LNCaP clone FGC (cell line): ENCODE results near the gene ADGRL3.
"Not testable (repeated sequence)": the region's sequence is repeated elsewhere in the genome, so short reads cannot be mapped to it uniquely, and the experiment has no call there.

Experiments
- DNase-seq: peaks from one replicate; pipeline ENCODE4 v3.0.0-alpha.2; 2011; ENCODE audit warnings: low read depth
- H3K4me3 ChIP-seq: 2 replicates; pipeline ENCODE4 v1.5.1; 2011; ENCODE audit warnings: mild to moderate bottlenecking, low read depth, low read length, control low read depth
- TF ChIP-seq, protein P1 (sequence below): IDR thresholded peaks from 2 replicates; pipeline ENCODE4 v1.5.1; 2012; ENCODE audit warnings: mild to moderate bottlenecking; ENCODE audit not compliant: control insufficient read depth, insufficient read depth; ENCODE audit errors: extremely low read depth

The ADGRL3 gene

DNA sequence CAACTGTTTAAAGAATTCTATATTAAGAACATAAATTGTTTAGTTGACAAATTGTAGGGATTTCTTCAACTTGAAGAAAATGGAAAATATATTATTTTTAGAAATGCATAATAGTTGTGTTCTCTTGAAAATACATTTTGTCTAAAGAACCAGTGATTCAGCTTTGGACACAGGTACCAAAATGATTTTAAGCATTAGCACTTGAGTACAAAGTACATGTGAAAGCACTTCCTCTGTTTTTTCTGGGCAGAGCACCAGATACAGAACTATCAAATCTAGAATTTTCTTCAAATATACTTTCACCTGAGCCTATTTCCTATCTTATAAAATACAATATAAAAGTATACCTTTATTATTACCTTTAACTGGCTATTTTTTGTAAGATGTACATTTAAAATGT is 539.8 kb downstream of the ADGRL3 start:
- TF ChIP-seq, protein P1, sequence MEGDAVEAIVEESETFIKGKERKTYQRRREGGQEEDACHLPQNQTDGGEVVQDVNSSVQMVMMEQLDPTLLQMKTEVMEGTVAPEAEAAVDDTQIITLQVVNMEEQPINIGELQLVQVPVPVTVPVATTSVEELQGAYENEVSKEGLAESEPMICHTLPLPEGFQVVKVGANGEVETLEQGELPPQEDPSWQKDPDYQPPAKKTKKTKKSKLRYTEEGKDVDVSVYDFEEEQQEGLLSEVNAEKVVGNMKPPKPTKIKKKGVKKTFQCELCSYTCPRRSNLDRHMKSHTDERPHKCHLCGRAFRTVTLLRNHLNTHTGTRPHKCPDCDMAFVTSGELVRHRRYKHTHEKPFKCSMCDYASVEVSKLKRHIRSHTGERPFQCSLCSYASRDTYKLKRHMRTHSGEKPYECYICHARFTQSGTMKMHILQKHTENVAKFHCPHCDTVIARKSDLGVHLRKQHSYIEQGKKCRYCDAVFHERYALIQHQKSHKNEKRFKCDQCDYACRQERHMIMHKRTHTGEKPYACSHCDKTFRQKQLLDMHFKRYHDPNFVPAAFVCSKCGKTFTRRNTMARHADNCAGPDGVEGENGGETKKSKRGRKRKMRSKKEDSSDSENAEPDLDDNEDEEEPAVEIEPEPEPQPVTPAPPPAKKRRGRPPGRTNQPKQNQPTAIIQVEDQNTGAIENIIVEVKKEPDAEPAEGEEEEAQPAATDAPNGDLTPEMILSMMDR = no peak
- DNase-seq = no peak
- H3K4me3 ChIP-seq = no peak overlapping the region

GRCh38 chr4:61740886-61741285 is 540.8 kb downstream of the ADGRL3 start:
- DNase-seq = no peak
- no peak overlapping the region for H3K4me3 ChIP-seq
- TF ChIP-seq, protein P1 = no peak

- no peak overlapping the region for H3K4me3 ChIP-seq
- no peak for DNase-seq
- TF ChIP-seq, protein P1 = peak; percentile 67
Observed at GRCh38 chr4:61741327-61742096, 541.4 kb downstream of the ADGRL3 start.

- DNase-seq = no peak
- H3K4me3 ChIP-seq = no peak overlapping the region
- TF ChIP-seq, protein P1 = no peak
Observed at GRCh38 chr4:61750810-61751209, 550.7 kb downstream of the ADGRL3 start.

DNA sequence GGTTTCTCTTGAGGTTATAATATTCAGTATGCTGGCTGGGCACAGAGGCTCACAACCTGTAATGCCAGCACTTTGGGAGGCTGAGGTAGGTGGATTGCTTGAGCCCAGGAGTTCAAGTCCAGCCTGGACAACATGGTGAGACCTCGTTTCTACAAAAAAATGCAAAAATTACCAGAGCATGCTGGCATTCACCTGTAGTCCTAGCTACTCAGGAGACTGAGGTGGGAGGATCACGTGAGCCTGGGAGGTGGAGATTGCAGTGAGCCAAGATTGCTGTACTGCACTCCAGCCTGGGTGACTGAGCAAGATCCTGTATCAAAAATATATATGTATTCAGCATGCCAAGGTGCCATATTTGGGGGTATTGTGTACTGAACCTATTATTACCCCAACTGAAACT is 552.5 kb downstream of the ADGRL3 start:
- H3K4me3 ChIP-seq = no peak overlapping the region
- TF ChIP-seq, protein P1 = no peak
- DNase-seq = no peak

DNA sequence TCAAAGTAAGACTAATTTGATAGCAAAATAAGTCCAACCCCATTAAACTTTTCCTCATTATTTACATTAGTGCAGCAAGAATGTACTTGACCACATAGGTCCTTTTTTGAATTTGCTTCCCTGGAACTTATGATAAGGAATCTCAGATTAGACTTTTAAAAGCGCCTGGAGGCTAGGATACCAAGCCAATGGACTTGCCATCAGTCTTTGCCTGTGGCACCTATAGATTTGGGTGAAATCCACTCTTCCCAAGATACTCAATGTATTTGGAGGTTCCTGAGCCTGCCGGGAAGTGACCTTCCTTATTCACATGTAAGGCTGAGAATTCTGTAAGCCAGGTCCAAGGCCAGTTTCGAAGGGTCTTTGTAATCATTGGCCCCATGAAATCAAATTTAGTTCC is 553.6 kb downstream of the ADGRL3 start:
- DNase-seq = no peak
- TF ChIP-seq, protein P1 = no peak
- no peak overlapping the region for H3K4me3 ChIP-seq

- not testable (repeated sequence) for DNase-seq, H3K4me3 ChIP-seq
Observed at GRCh38 chr4:61756937-61757336, 556.8 kb downstream of the ADGRL3 start.

- H3K4me3 ChIP-seq, DNase-seq: not testable (repeated sequence)
Observed at GRCh38 chr4:61757983-61758382, 557.9 kb downstream of the ADGRL3 start.

DNA sequence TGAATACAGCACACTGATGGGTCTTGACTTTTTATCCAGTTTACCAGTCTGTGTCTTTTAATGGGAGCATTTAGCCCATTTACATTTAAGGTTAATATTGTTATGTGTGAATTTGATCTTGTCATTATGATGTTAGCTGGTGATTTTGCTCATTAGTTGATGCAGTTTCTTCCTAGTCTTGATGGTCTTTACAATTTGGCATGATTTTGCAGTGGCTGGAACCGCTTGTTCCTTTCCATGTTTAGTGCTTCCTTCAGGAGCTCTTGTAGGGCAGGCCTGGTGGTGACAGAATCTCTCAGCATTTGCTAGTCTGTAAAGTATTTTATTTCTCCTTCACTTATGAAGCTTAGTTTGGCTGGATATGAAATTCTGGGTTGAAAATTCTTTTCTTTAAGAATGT is 558.5 kb downstream of the ADGRL3 start:
- not testable (repeated sequence) for DNase-seq, H3K4me3 ChIP-seq

DNA sequence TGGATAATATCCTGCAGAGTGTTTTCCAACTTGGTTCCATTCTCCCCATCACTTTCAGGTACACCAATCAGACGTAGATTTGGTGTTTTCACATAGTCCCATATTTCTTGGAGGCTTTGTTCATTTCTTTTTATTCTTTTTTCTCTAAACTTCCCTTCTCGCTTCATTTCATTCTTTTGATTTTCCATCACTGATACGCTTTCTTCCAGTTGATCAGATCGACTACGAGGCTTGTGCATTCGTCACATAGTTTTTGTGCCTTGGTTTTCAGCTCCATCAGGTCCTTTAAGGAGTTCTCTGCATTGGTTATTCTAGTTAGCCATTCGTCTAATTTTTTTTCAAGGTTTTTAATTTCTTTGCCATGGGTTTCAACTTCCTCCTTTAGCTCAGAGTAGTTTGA is 559.1 kb downstream of the ADGRL3 start:
- H3K4me3 ChIP-seq, DNase-seq: not testable (repeated sequence)

DNA sequence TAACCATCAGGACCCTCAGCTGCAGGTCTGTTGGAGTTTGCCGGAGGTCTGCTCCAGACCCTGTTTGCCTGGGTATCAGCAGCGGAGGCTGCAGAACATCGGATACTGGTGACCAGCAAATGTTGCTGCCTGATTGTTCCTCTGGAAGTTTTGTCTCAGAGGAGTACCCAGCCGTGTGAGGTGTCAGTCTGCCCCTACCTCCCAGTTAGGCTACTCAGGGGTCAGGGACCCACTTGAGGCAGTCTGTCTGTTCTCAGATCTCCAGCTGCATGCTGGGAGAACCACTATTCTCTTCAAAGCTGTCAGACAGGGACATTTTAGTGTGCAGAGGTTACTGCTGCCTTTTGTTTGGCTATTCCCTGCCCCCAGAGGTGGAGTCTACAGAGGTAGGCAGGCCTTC is 559.8 kb downstream of the ADGRL3 start:
- not testable (repeated sequence) for H3K4me3 ChIP-seq, DNase-seq
